Stimulated activated CD8-positive, alpha-beta memory T cell treated with anti-CD3 and anti-CD28 coated beads, Interleukin-15, amount 100 ng/mL, for 24 hours (primary cell): ENCODE results near the gene RAB1B.
"Not testable (repeated sequence)": the region's sequence is repeated elsewhere in the genome, so short reads cannot be mapped to it uniquely, and the experiment has no call there.

ENCODE experiments used
- DNase-seq: peaks from one replicate; pipeline ENCODE4 v3.0.0-alpha.2; 2020; ENCODE audit warnings: low read depth

The RAB1B gene

DNA sequence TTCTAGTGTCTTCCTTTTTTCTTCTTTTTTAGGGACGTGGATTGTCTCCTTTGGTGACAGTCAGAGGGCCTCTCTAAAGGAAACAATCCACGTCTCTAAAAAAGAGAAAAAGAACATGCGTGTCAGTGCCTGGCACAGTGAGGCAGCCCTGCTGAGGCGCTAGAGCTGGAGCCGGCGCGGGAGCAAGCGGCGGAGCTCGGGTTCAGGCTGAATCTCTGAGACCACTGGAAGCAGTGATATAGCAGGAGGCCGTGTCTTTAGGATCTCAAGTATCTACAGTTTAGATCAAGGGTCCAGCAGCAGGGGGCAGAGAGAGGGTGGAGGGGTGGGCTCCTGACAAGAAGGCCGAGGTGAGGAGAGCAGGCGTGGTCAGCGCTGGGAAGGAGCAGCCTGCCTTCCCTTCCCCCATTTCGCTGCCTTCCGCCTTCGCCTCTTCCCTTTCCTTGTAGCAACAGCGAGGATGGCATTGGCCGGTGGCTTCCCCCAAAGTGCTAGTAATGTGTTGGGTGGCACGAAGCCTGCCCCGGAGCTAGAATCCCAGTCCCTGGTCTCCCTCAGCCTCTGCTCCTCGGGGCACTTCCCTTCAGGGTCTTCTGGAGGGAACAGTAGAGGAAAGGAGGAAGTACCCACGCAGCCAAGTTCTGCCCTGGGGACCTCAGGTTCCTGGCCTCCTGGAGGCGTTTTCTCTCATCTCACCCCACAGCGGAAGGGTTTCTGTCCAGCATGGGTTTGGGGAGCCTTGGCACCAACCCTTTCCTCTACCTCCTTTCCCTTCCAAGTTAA is 28.2 kb upstream of the RAB1B start:
- DNase-seq = no peak

DNA sequence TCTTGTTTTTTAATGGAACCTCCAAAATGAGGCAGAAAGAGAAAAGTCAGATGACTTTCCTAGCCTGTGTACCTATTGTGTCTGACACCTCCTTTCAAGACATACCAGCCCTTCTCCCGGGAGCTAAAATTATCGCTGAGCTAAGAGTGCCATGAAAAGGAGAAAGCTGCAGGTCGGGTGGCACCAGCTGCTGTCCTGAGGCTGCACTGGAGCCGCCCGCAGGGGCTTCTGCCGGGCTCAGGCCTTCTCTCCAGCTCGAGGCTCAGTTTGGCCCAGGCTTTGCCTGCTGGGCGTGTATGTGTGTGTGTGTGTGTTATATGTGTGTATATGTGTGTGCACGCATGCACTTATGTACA is 27.7 kb upstream of the RAB1B start:
- no peak for DNase-seq

DNA sequence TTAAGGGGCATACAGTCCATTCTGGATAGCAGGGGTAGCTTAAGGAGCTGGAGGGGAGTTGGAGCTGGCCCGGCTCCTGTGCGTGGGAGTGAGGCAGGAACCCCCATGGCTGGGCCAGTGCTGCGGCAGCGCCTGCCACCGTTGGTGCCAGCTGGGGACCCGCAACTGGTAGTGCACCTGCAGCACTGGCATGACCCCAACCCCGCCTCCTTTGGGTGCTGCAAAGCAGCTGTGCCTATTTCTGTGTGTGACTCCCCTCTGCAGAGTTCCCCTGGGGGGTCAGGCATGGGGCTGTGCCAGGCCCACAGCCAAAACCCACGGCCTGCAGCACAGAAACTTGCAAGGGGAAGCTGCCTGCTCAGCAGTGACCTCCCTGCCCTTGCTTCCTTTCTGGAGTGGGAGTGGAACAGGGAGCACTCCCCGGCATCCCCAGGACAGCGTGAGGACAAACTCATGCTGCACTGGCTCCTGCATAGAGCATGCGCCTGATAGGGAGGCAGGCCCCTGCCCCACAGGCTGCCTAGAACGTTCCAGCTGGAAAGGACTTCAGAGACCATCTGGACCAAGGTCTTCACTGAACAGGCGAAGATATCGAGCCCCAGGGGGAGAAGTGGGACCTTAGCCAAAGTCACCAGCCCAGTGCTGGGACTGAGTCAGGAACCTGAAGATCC is 26.2 kb upstream of the RAB1B start:
- no peak for DNase-seq

DNA sequence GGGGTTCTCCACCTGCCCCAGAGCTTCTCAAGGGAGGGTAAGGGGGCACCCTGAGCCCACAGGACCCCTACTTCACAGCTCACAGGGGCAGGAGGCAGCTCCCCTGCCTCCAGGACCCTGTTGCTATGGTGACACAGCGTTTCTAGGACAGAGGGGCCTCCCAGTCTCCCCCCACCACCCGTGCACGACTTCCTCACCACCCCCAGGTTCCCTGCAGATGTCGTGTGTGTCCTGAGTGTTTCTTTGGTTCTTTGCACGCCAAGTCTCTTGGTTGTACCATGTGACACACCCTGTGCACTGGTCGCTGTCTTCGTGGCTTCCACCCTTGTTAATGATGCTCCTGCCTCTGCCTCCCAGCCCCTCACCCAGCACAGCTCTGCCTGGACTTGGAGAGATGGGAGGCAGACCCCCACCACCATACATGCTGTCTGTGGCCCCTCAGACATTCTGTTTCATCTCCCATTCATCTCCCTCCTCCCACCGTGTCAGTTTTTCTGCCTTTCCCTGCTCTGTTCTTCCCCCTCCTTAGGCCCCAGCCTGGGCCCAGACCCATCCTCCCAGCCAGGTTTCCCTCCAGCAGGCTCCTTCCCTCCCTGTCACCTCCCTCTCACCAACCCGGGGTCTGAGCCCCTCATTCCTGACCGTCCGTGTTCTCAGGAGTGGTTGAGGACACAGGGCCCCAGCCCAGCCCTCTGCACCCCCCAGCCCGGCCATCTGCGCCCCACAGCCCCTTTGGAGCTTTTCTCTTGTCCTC is 24.5 kb upstream of the RAB1B start:
- no peak for DNase-seq

DNA sequence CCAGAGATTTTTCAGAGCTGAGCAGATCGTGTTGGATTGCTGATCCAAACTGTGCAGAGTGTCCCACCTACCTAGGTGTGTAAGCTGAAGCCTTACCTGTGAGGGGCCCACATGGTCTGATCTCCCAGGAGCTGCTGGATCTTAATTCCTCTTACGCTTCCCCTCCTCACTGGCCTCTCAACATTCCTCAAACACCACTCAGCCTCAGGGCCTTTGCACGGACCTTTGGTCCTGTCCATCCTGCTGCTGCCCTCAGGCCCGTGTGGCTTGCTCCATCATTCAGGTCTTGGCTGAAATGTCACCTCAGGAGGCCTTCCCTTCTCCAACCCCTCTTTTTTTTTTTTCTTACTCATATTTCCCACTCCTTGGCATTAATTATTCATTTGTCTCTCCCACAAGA is 21.1 kb upstream of the RAB1B start:
- DNase-seq = no peak

DNA sequence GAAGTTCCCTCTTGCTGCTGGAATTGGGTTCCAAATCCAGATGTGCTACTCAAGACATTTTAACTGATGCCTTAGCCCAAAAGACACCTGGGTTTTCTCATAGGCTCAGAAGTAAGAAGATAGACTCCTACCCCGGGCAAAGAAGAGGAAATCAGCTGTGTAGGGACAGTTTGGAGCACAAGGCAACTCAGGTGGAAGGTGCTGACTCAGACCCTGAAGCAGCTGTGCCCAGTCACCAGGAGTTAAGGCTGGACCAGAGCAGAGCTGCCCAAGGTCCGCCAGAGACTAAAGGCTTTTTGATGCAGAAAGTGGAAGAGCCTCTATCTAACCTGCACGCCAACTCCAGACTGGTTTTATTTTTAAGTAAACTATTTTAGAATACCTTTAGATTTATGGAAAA is 20.6 kb upstream of the RAB1B start:
- no peak for DNase-seq

DNA sequence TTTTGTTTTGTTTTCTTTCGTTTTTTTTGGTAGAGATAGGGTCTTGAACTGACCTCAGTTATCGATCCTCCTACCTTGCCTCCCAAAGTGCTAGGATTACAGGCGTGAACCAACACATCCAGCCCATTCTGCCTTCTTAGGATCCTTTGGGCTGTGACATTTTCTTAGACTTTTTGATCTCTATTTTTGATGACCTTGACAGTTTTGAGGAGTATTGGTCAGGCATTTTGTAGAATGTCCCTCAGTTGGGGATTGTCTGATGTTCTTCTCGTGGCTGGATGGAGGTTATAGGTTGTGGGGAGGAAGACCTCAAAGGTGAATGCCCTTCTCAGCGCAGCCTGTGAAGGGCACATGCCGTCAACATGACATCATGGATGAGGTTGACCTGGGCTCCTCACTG is 19.5 kb upstream of the RAB1B start:
- DNase-seq = no peak

DNA sequence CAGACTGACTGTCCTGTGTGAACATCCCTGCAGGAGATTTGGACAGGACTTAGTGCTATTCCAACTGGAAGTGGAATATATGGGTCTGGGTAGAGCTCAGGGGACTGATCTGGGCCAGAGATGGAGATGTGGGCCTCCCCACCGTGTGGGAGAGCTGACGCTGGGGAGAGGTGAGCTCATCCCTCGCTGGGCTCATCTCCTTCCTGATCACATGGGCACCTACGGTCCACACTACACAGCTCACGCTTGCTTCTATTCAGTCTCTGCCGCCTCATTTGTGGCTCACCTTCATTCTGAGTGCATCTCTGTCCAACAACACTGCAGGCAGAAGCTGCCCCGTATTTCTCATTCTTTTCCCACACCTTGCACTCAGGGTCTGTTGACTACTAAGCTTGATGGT is 16.6 kb upstream of the RAB1B start:
- no peak for DNase-seq

DNA sequence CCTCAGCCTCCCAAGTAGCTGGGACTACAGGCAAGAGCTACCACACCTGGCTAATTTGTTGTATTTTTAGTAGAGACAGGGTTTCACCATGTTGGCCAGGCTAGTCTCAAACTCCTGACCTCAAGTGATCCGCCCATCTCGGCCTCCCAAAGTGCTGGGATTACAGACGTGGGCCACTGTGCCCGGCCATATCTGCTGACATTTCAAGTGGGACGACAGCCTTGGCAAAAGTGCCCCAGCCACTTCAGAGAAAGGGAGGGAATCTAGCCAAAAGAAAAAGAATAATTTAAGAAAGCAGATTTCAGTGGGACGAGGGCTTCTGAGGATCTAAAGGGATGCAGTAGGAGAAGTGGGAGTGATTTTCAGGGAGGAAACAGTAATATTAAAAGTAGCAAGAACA is 15.4 kb upstream of the RAB1B start:
- DNase-seq = not testable (repeated sequence)

DNA sequence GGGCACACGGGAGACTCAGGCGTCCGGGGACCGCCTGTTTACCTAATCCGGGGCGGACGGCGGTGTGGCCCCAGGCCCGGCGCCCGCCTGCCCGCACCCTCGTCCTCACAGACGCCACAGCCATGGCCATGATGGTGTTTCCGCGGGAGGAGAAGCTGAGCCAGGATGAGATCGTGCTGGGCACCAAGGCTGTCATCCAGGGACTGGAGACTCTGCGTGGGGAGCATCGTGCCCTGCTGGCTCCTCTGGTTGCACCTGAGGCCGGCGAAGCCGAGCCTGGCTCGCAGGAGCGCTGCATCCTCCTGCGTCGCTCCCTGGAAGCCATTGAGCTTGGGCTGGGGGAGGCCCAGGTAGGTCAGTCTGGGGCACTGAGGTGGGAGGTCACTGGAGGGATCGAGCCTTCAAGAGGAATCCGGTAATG is 10.0 kb upstream of the RAB1B start:
- no peak for DNase-seq

DNA sequence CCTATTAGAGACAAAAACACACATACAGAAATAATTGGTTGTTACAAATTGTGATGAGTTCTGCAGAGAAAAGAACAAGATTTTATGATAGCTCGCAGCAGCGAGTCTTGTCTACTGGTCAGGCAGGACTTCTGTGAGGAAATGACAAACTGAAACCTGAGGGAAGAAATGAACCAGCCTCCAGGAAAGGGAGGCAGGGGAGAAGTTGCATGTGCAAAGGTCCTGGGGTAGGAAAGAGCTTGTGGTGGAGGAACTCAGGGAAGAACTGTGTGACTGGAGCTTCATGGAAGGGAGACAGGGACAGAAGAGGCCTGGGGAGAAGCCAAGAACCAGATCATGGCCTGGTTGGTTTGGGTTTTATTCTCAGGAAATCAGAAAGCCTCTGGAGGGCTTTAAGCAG is 9.2 kb upstream of the RAB1B start:
- no peak for DNase-seq

DNA sequence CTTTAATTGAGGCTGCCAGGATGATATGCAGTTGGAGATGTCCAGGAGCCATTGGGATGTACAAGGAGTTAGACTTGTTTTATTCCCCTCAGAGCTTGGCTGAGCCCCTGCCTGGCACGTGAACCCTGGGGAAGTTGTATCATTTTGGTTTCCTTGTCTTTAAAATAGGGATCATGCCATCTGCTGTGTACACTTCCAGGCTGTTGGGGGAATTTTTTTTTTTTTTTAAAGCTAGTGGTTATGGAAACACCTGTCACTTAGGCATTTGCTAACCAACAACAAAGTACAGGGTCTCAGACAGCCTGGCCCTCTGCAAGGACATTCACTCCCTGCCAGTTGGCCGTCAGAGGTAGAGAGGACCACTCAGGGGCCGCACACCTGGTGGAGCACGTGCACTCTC is 8.5 kb upstream of the RAB1B start:
- DNase-seq = no peak

DNA sequence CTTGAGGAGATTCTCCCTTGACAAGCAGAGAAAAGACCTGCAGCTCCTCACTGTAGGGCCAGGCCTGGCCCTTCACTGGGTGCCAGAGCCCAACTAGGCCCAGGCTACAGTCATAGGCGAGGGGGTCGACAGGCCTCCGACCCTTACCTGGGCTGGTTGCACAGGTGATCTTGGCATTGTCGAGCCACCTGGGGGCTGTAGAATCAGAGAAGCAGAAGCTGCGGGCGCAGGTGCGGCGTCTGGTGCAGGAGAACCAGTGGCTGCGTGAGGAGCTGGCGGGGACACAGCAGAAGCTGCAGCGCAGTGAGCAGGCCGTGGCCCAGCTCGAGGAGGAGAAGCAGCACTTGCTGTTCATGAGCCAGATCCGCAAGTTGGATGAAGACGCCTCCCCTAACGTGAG is 6.9 kb upstream of the RAB1B start:
- no peak for DNase-seq

DNA sequence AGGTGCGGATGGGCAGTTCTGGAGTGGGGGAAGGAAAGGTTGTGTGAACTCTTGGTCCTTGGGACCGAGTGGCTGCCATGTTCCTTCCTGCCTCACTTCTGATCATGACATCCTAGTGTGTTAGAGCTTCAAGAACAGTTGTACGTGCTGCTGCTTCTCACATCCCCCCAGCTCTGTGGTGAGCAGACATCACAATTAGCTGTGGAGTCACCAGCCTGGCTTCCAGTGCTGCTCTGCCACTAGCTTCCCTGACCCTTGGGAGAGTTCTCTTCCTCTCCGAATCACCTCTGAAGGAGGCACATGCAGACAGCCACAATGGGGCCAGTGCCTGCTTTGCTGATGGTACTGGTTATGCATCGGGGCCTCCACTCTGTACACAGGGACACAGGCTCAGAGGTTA is 6.2 kb upstream of the RAB1B start:
- DNase-seq = no peak

DNA sequence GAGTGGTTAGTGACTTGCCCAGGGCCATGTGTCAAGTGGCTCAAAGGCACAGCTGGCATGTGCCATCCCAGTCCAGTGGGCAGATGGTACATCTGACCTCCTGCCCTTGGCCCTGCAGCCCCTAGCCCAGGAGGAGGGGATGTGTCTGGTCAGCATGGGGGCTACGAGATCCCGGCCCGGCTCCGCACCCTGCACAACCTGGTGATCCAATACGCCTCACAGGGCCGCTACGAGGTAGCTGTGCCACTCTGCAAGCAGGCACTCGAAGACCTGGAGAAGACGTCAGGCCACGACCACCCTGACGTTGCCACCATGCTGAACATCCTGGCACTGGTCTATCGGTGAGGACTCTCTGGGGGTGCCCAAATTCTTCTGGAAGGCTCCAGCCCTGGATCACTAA is 5.7 kb upstream of the RAB1B start:
- no peak for DNase-seq

DNA sequence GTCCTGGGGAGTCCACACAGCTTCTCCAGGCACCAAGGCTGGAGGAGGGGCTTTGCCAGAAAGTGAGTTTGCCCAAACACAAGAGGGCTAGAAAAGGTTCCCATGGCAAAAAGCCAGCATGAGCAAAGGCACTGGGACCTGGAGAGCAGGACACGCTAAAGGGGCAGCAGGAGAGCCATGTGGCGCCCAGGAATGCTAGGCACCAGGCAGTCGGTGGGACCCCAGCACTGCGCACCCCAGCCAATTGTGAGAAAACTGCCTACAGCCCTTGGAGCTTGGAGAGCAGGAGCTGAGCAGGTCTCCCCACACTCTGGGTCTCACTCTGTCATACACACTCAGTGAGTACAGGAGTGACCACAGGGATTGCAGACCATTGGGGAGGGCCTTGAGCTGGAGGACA is 5.2 kb upstream of the RAB1B start:
- DNase-seq = no peak

DNA sequence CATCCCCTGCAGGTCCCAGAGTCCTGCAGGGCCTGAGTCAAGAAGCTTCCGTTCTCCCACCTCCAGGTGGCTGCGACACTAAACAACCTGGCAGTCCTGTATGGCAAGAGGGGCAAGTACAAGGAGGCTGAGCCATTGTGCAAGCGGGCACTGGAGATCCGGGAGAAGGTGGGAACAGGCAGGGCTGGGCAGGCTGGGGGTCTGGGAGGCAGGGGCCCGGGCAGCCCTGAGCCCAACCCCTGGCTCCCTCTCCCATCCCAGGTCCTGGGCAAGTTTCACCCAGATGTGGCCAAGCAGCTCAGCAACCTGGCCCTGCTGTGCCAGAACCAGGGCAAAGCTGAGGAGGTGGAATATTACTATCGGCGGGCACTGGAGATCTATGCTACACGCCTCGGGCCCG is 4.7 kb upstream of the RAB1B start:
- no peak for DNase-seq

DNA sequence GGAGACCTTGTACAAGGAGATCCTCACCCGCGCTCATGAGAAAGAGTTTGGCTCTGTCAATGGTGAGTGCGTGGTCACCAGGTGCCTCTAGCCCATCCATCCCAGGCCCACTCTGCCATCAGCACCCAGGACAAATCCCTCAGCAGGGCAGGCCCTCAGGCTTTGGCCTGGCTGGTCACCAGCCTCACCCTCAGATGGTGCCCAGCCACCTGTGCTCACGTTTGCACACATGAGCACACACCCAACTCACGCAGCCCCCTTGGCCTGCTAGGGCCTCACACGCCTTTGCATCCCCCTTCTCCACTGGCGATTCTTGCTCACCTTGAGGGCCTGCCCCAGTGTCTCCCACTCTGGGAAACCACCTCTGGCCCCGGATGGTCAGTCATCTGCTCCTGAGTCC is 4.1 kb upstream of the RAB1B start:
- DNase-seq = no peak

DNA sequence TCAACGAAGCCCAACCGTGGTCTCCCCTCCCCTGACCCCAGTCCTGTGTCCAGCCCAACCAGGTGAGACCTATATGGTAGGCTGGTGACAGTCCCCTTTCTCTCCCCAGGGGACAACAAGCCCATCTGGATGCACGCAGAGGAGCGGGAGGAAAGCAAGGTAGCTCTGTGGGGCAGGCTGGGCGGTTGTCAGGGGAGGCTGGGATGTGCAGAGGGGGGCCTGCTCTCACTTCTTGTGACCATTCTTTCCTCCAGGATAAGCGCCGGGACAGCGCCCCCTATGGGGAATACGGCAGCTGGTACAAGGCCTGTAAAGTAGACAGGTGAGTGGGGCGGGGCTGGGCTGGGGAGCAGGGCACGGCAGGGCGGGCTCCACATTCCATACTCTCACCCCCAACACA is 3.5 kb upstream of the RAB1B start:
- no peak for DNase-seq

DNA sequence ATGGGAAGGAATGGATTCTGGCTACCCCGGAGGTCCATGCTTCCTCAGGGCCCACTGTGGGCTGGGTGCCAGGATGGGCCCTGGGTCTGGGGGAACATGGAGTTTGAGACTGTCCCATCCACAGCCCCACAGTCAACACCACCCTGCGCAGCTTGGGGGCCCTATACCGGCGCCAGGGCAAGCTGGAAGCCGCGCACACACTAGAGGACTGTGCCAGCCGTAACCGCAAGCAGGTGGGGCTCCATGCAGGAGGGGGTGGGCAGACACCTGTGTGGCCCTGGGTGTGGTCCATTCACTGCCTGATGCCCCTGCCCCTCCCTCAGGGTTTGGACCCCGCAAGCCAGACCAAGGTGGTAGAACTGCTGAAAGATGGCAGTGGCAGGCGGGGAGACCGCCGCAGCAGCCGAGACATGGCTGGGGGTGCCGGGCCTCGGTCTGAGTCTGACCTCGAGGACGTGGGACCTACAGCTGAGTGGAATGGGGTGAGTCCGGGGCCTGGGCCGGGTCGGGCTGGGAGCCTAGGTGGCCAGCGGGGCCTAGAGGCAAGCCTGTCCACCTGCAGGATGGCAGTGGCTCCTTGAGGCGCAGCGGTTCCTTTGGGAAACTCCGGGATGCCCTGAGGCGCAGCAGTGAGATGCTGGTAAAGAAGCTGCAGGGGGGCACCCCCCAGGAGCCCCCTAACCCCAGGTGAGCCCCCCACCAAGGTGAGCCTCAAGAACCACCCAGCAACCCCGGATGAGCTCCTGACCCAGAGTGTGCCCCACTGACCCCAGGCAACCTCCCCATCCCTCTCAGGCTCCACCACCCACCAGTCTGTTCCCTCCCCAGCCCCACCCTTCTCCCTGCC is 2.7 kb upstream of the RAB1B start:
- DNase-seq = no peak

DNA sequence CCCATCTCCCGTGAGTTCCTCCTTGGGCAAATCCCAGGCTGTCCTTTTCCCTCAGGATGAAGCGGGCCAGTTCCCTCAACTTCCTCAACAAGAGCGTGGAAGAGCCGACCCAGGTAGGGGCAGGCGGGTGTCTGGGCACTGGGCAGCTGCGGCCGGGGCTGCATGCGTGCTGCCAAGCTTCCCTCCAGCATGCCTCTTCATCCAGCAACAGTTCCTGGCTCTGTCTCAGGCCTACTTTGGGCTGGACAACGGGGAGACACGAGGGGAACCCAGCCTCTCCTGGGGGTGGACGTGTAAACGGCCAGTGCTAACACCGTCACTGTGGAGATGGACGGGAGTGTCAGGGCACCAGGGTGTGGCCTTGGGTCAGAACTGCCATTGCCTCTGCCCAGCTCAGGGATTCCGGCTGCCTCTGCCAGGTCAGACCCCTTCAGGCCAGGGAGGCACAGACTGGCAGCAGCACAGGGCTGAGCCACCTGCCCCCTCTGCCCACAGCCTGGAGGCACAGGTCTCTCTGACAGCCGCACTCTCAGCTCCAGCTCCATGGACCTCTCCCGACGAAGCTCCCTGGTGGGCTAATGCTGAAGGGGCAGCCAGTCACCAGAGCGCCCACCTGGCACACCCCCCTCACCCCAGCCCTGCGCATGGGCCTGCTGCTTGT is 1.9 kb upstream of the RAB1B start:
- no peak for DNase-seq

DNA sequence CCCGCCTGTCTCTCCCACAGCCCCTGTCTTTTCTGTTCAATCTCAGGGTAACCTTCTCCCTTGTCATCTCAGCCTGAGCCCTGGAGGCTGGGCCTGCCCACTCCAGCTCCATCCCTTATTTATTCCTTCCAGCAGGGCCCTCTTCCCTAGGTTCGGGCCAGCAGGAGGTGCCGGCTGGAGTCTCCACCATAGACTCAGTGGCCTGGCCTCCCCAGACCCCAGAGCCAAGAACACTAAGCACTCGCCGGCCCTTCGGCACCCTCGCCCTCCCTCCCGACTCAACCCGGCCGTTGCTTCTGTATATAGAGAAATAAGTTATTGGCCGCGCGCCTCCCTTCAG is 1.4 kb upstream of the RAB1B start:
- DNase-seq = no peak
